ENCODE results near the gene XPO5. TPM values are rescaled to one million over a fixed set of nuclear protein-coding genes. Genes with fewer than 3 reads are reported as not detected.

Gene XPO5
- total RNA-seq, 1 donor from 2014 or later, result 54.8 TPM

DNA sequence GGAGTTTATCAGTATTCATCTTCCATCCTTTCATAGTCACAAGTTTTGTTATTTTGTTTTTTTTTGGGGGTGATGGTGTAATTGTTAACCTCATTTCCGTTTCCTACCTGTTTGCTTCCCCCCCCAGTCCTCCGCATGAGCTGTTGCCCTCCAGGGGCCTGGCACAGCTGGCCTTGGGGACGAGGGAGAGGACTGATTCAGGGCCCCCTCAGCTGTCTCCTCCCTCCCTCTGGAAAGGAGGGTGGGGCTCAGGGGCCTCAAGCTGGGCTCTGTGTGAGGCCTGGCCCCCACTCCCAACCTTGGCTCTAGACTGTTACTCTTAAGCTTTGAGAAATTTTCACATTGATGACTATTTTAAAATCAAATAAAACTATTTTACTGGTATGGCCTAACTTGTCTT is 69.7 kb downstream of the XPO5 start:
- no peak for DNase-seq (ENCODE audit: low read depth)
- Histone ChIP-seq H3K27me3 (ENCODE audit: control insufficient read depth, insufficient read depth, low read length) (peaks cover 9% of the 10 kb centered on the region), H3K36me3 (ENCODE audit: control insufficient read depth, insufficient read depth, low read length) (peaks cover 5% of the 10 kb centered on the region), H3K4me3 (ENCODE audit: low read depth, low read length) (no peak overlapping the region)
- TF ChIP-seq, protein P1, sequence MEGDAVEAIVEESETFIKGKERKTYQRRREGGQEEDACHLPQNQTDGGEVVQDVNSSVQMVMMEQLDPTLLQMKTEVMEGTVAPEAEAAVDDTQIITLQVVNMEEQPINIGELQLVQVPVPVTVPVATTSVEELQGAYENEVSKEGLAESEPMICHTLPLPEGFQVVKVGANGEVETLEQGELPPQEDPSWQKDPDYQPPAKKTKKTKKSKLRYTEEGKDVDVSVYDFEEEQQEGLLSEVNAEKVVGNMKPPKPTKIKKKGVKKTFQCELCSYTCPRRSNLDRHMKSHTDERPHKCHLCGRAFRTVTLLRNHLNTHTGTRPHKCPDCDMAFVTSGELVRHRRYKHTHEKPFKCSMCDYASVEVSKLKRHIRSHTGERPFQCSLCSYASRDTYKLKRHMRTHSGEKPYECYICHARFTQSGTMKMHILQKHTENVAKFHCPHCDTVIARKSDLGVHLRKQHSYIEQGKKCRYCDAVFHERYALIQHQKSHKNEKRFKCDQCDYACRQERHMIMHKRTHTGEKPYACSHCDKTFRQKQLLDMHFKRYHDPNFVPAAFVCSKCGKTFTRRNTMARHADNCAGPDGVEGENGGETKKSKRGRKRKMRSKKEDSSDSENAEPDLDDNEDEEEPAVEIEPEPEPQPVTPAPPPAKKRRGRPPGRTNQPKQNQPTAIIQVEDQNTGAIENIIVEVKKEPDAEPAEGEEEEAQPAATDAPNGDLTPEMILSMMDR (IDR thresholded peaks at IDR 0.05; ENCODE audit: insufficient read depth, low read length, poor library complexity, severe bottlenecking), result no peak

DNA sequence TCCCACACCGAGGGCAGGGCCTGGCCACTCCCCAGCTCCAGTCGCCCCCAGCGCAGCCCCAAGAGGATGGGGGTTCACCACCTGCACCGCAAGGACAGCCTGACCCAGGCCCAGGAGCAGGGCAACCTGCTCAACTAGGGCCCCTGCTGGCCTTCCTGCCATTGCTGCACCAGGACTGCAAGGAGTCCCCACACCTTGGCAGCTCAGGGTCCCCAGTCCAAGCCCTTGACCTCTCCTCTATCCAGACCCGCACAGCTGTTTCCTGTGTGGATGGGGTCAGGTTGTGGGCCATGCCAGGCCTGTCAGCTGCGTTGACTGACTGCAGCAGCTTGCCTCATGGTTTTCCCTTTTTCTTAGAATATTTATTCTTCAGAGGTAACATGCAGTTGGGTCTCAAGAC is 70.1 kb downstream of the XPO5 start:
- TF ChIP-seq, protein P1 (IDR thresholded peaks at IDR 0.05; ENCODE audit: insufficient read depth, low read length, poor library complexity, severe bottlenecking), result no peak
- H3K36me3 ChIP-seq (ENCODE audit: control insufficient read depth, insufficient read depth, low read length), result peaks cover 4% of the 10 kb centered on the region
- DNase-seq (ENCODE audit: low read depth), result no peak
- no peak overlapping the region for H3K4me3 ChIP-seq (ENCODE audit: low read depth, low read length)
- peaks cover 9% of the 10 kb centered on the region for H3K27me3 ChIP-seq (ENCODE audit: control insufficient read depth, insufficient read depth, low read length)

GRCh38 chr6:43504756-43505593 is 70.9 kb downstream of the XPO5 start:
- TF ChIP-seq, protein P1 (IDR thresholded peaks at IDR 0.05; ENCODE audit: insufficient read depth, low read length, poor library complexity, severe bottlenecking), result no peak
- no peak for DNase-seq (ENCODE audit: low read depth)
- Histone ChIP-seq H3K36me3 (ENCODE audit: control insufficient read depth, insufficient read depth, low read length) (peaks cover 3% of the 10 kb centered on the region), H3K4me3 (ENCODE audit: low read depth, low read length) (no peak overlapping the region), H3K27me3 (ENCODE audit: control insufficient read depth, insufficient read depth, low read length) (peaks cover 9% of the 10 kb centered on the region)

GRCh38 chr6:43503443-43503842 is 72.4 kb downstream of the XPO5 start:
- no peak for DNase-seq (ENCODE audit: low read depth)
- peaks cover 3% of the 10 kb centered on the region for H3K36me3 ChIP-seq (ENCODE audit: control insufficient read depth, insufficient read depth, low read length)
- TF ChIP-seq, protein P1 (IDR thresholded peaks at IDR 0.05; ENCODE audit: insufficient read depth, low read length, poor library complexity, severe bottlenecking), result no peak

DNA sequence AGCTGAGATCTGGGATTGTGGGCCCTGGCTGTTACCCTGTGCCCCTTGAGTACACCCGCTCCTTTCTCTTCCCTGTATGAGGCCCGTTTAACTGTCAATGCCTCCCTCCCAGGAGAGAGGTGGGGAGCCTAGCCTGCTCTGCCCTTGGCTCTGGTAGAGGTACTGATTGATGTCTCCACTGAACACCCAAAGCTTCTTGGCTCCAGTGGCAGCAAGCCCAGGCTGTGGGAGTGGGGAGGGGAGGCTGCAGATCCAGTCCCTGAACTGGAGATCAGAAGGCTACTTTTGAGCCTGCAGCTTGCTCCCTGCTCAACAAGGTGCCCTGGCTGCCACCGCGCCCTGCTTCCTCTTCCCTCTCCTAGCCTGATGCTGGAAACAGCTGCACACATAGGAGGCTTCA is 73.2 kb downstream of the XPO5 start:
- TF ChIP-seq, protein P1 (IDR thresholded peaks at IDR 0.05; ENCODE audit: insufficient read depth, low read length, poor library complexity, severe bottlenecking), result no peak
- DNase-seq (ENCODE audit: low read depth), result no peak
- Histone ChIP-seq H3K4me3 (ENCODE audit: low read depth, low read length) (no peak overlapping the region), H3K36me3 (ENCODE audit: control insufficient read depth, insufficient read depth, low read length) (peaks cover 3% of the 10 kb centered on the region), H3K27me3 (ENCODE audit: control insufficient read depth, insufficient read depth, low read length) (no peaks in the 10 kb centered on the region)

More at GRCh38 chr6:43503443-43503842, 72.4 kb downstream of the XPO5 start:
- Histone ChIP-seq H3K27me3 (ENCODE audit: control insufficient read depth, insufficient read depth, low read length) (no peaks in the 10 kb centered on the region), H3K4me3 (ENCODE audit: low read depth, low read length) (no peak overlapping the region)

- Histone ChIP-seq H3K27me3 (ENCODE audit: control insufficient read depth, insufficient read depth, low read length) (no peaks in the 10 kb centered on the region), H3K4me3 (ENCODE audit: low read depth, low read length) (no peak overlapping the region), H3K36me3 (ENCODE audit: control insufficient read depth, insufficient read depth, low read length) (peaks cover 3% of the 10 kb centered on the region)
- no peak for DNase-seq (ENCODE audit: low read depth)
- TF ChIP-seq, protein P1 (IDR thresholded peaks at IDR 0.05; ENCODE audit: insufficient read depth, low read length, poor library complexity, severe bottlenecking), result no peak
These were observed 74.9 kb downstream of the XPO5 start for GRCh38 chr6:43500921-43501320.

Measured in kidney epithelial cell (primary cell).